ENCODE measurements around the gene OR2B6. TPM values are rescaled to one million over a fixed set of nuclear protein-coding genes. Genes with fewer than 3 reads are reported as not detected.
"Not testable (repeated sequence)": the region's sequence is repeated elsewhere in the genome, so short reads cannot be mapped to it uniquely, and the experiment has no call there.

The OR2B6 gene
- not detected for polyA plus RNA-seq (2013, experiment 1 of 2; ENCODE audit: insufficient read length)
- polyA plus RNA-seq (2013, experiment 2 of 2; ENCODE audit: insufficient read length), result not detected

GRCh38 chr6:27956941-27957340, at the start of gene OR2B6:
OR2B6 (plus strand) TSS chr6:27957241; CDS start chr6:27957241, 0 bp downstream.
- no peak for DNase-seq

- DNase-seq, result no peak
These were observed 49.0 kb upstream of the OR2B6 start for GRCh38 chr6:27908017-27908416.

GRCh38 chr6:27911956-27912446, 45.0 kb upstream of the OR2B6 start, which contains the start of gene OR2B2:
OR2B2 (minus strand) TSS chr6:27912396; CDS start chr6:27912319, 77 bp downstream.
- DNase-seq, result no peak

- no peak for DNase-seq
These were observed 34.1 kb upstream of the OR2B6 start for GRCh38 chr6:27922949-27923348.

GRCh38 chr6:27924179-27924578, 32.9 kb upstream of the OR2B6 start:
- no peak for DNase-seq

GRCh38 chr6:27928041-27928440, 29.0 kb upstream of the OR2B6 start:
- not testable (repeated sequence) for DNase-seq

- not testable (repeated sequence) for DNase-seq
These were observed 27.1 kb upstream of the OR2B6 start for GRCh38 chr6:27929930-27930329.

- DNase-seq, result no peak
These were observed 25.8 kb upstream of the OR2B6 start for GRCh38 chr6:27931209-27931608.

- DNase-seq, result no peak
These were observed 16.3 kb upstream of the OR2B6 start for GRCh38 chr6:27940766-27941165.

GRCh38 chr6:27943072-27943471, 14.0 kb upstream of the OR2B6 start:
- not testable (repeated sequence) for DNase-seq

GRCh38 chr6:27948237-27948636, 8.8 kb upstream of the OR2B6 start:
- DNase-seq, result no peak

GRCh38 chr6:27951040-27951439, 6.0 kb upstream of the OR2B6 start:
- no peak for DNase-seq

GRCh38 chr6:27957516-27957915, 475 bp downstream of the OR2B6 start:
- DNase-seq, result no peak

- DNase-seq, result no peak
These were observed 5.5 kb downstream of the OR2B6 start for GRCh38 chr6:27962506-27962905.

- DNase-seq, result no peak
These were observed 9.0 kb downstream of the OR2B6 start for GRCh38 chr6:27966044-27966443.

- DNase-seq, result no peak
These were observed 9.9 kb downstream of the OR2B6 start for GRCh38 chr6:27966816-27967426.

- no peak for DNase-seq
These were observed 13.4 kb downstream of the OR2B6 start for GRCh38 chr6:27970444-27970843.

GRCh38 chr6:27972750-27973149, 15.7 kb downstream of the OR2B6 start:
- no peak for DNase-seq

GRCh38 chr6:27977387-27977786, 20.3 kb downstream of the OR2B6 start:
- DNase-seq, result no peak

GRCh38 chr6:27978705-27979104, 21.7 kb downstream of the OR2B6 start:
- DNase-seq, result no peak

- DNase-seq, result no peak
These were observed 23.1 kb downstream of the OR2B6 start for GRCh38 chr6:27980111-27980510.

GRCh38 chr6:27986928-27987725, 30.1 kb downstream of the OR2B6 start:
- DNase-seq, result peak; percentile 12

- no peak for DNase-seq
These were observed 37.6 kb downstream of the OR2B6 start for GRCh38 chr6:27994616-27995015.
